ENCODE measurements around the gene RNF13.

DNA sequence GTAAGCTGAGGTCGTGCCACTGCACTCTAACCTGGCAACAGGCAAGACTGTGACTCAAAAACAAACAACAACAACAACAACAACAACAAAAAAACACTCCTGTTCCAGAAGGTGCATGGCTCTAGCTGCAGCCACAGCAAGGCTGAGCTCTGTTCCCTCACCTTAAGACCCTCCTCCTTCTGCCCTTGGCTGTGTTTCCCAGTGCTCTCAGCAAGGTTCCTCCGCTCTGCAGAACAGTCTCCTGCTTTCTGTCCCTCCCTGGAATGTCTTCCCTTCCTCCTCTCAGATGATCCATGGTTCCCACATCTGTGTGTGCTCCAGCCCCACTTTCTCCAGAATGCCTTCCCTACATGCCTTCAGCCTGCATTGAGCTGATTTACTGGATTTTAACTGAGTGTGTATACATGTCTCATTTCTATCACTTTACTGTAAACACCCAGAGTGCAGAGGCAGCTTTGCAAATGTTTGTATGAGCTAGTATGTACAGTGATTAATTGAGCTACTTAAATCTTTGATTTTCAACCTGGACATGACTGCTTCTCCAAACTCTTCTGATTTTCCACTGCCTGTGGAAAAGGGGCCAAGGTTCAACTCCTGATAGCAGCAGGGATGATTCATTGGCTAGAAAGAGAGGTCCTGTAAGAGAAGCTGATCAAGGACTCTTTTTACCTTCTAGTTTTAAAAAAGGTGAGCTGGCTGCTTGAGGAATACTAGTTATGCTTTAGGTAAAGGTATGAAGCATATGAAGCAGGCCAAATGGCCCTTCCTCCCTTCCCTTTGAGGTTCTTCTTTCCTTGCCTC lies 35.4 kb upstream of the RNF13 start:
- TF ChIP-seq EZH2phosphoT487 (conservative IDR thresholded peaks at IDR 0.05; ENCODE audit: low read length) = no peak
- TF ChIP-seq, protein P1, sequence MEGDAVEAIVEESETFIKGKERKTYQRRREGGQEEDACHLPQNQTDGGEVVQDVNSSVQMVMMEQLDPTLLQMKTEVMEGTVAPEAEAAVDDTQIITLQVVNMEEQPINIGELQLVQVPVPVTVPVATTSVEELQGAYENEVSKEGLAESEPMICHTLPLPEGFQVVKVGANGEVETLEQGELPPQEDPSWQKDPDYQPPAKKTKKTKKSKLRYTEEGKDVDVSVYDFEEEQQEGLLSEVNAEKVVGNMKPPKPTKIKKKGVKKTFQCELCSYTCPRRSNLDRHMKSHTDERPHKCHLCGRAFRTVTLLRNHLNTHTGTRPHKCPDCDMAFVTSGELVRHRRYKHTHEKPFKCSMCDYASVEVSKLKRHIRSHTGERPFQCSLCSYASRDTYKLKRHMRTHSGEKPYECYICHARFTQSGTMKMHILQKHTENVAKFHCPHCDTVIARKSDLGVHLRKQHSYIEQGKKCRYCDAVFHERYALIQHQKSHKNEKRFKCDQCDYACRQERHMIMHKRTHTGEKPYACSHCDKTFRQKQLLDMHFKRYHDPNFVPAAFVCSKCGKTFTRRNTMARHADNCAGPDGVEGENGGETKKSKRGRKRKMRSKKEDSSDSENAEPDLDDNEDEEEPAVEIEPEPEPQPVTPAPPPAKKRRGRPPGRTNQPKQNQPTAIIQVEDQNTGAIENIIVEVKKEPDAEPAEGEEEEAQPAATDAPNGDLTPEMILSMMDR (IDR thresholded peaks at IDR 0.05; ENCODE audit: insufficient read depth, low read length, poor library complexity, severe bottlenecking) = no peak
